IMR-90 (cell line): ENCODE results near the gene TCERG1. TPM values are rescaled to one million over a fixed set of nuclear protein-coding genes. Genes with fewer than 3 reads are reported as not detected.
A peak's percentile ranks its signal among the peaks of the same experiment; 100 is the strongest.

Experiments used
- ATAC-seq: fragments of 200-7000 bp; cut with Tn5 transposase; 2 replicates; pipeline ENCODE4 v1.9.1; 2020; ENCODE audit warnings: low read depth, mild to moderate bottlenecking, moderate library complexity
- BruUV-seq: library from RNA; stranded (reverse); fragments of 400-500 nt; replicated peaks from 2 replicates; lab custom pipeline; 2021; lab: Mats Ljungman, UMichigan
- CTCF ChIA-PET: fragments of 300-600 bp; formaldehyde crosslinking; extraction: SDS; loops from one replicate; lab custom pipeline; 2021; ENCODE audit warnings: antibody characterized with exemption; lab: Yijun Ruan, JAX
- POLR2A ChIA-PET: fragments of 300-600 bp; sonication (Branson Sonifier 250); formaldehyde crosslinking; loops from one replicate; lab custom pipeline; 2022; ENCODE audit warnings: antibody characterized with exemption; ENCODE audit not compliant: unreplicated experiment; lab: Charles Lee
- DNase-seq: peaks from one replicate; pipeline ENCODE4 v3.0.0; 2013
- H2AFZ ChIP-seq: replicated peaks from 2 replicates; pipeline ENCODE3; 2013; ENCODE audit warnings: low read length, mild to moderate bottlenecking; ENCODE audit not compliant: poor library complexity
- H2AK5ac ChIP-seq: 2 replicates; pipeline ENCODE4 v1.6.1; 2013; ENCODE audit warnings: low read depth, low read length, inconsistent platforms
- H2AK9ac ChIP-seq: replicated peaks from 2 replicates; pipeline ENCODE3; 2013; ENCODE audit warnings: mild to moderate bottlenecking, low read depth, low read length, moderate library complexity; ENCODE audit not compliant: poor library complexity
- H2BK120ac ChIP-seq: 2 replicates; pipeline ENCODE4 v1.6.1; 2013; ENCODE audit warnings: low read depth, low read length, inconsistent platforms
- H2BK15ac ChIP-seq: 3 replicates; pipeline ENCODE4 v1.6.1; 2013; ENCODE audit warnings: low read depth, low read length, inconsistent platforms
- H2BK20ac ChIP-seq: 2 replicates; pipeline ENCODE4 v1.6.1; 2013; ENCODE audit warnings: low read depth, mild to moderate bottlenecking, inconsistent platforms, low read length, moderate library complexity
- H2BK5ac ChIP-seq: 2 replicates; pipeline ENCODE4 v1.6.1; 2013; ENCODE audit warnings: mild to moderate bottlenecking, low read depth, low read length, inconsistent platforms; ENCODE audit not compliant: poor library complexity, severe bottlenecking
- H3K14ac ChIP-seq: replicated peaks from 2 replicates; pipeline ENCODE4 v1.6.1; 2013; ENCODE audit warnings: low read depth, low read length, inconsistent platforms
- H3K18ac ChIP-seq: 2 replicates; pipeline ENCODE4 v1.6.1; 2013; ENCODE audit warnings: low read depth, low read length, control low read depth
- H3K23ac ChIP-seq: 2 replicates; pipeline ENCODE4 v1.6.1; 2013; ENCODE audit warnings: low read depth, low read length, inconsistent platforms
- H3K27ac ChIP-seq: 2 replicates; pipeline ENCODE4 v1.5.1; 2013; ENCODE audit warnings: mild to moderate bottlenecking, control low read depth, low read length; ENCODE audit not compliant: insufficient read depth
- H3K27me3 ChIP-seq: 2 replicates; pipeline ENCODE4 v1.6.1; 2013; ENCODE audit warnings: low read length; ENCODE audit not compliant: control insufficient read depth, insufficient read depth
- H3K36me3 ChIP-seq: 2 replicates; pipeline ENCODE4 v1.6.1; 2013; ENCODE audit warnings: low read length, mixed read lengths; ENCODE audit not compliant: control insufficient read depth, insufficient read depth
- H3K4ac ChIP-seq: 2 replicates; pipeline ENCODE4 v1.6.1; 2013; ENCODE audit warnings: low read depth, low read length, inconsistent platforms
- H3K4me1 ChIP-seq: 2 replicates; pipeline ENCODE4 v1.6.1; 2013; ENCODE audit warnings: low read length, mixed read lengths; ENCODE audit not compliant: control insufficient read depth, insufficient read depth
- H3K4me2 ChIP-seq: 2 replicates; pipeline ENCODE4 v1.6.1; 2013; ENCODE audit warnings: low read depth, mild to moderate bottlenecking, control low read depth, low read length, moderate library complexity
- H3K4me3 ChIP-seq: 2 replicates; pipeline ENCODE4 v1.5.1; 2013; ENCODE audit warnings: low read depth, mild to moderate bottlenecking, control low read depth, low read length, moderate library complexity; ENCODE audit not compliant: insufficient read depth
- H3K56ac ChIP-seq: 2 replicates; pipeline ENCODE4 v1.6.1; 2013; ENCODE audit warnings: low read length, inconsistent platforms; ENCODE audit not compliant: insufficient read depth; ENCODE audit errors: extremely low read depth
- H3K79me1 ChIP-seq, 2 experiments: 2 replicates each; pipeline ENCODE4 v1.6.1; 2013; ENCODE audit warnings: low read length in 2 of 2, inconsistent platforms in 1 of 2, low read depth in 1 of 2
- H3K9ac ChIP-seq: 2 replicates; pipeline ENCODE4 v1.6.1; 2013; ENCODE audit warnings: low read depth, low read length, control low read depth
- H3K9me1 ChIP-seq: 2 replicates; pipeline ENCODE4 v1.6.1; 2013; ENCODE audit warnings: low read length, inconsistent platforms; ENCODE audit not compliant: insufficient read depth
- H3K9me3 ChIP-seq: 2 replicates; pipeline ENCODE4 v1.6.1; 2013; ENCODE audit warnings: low read length; ENCODE audit not compliant: control insufficient read depth, insufficient read depth
- H4K20me1 ChIP-seq: 2 replicates; pipeline ENCODE4 v1.6.1; 2013; ENCODE audit warnings: low read length, inconsistent platforms; ENCODE audit not compliant: insufficient read depth
- H4K5ac ChIP-seq: 2 replicates; pipeline ENCODE4 v1.6.1; 2013; ENCODE audit warnings: mild to moderate bottlenecking, low read depth, low read length, control low read depth
- H4K8ac ChIP-seq, 2 experiments: 2 replicates each; pipeline ENCODE4 v1.6.1; 2013; ENCODE audit warnings: low read depth in 2 of 2, low read length in 2 of 2, control low read depth in 1 of 2, inconsistent platforms in 1 of 2
- H4K91ac ChIP-seq: 2 replicates; pipeline ENCODE4 v1.6.1; 2013; ENCODE audit warnings: low read depth, low read length, inconsistent platforms; ENCODE audit not compliant: insufficient read depth
- CEBPB ChIP-seq: IDR thresholded peaks from 2 replicates; pipeline ENCODE4 v1.6.1; 2012; ENCODE audit warnings: low read depth, low read length, improper control_type of control experiment
- WGBS, 2 experiments: methylation state at CpG; one replicate each; pipeline versions ENCODE4 v1.1.5 to v1.1.7; 2013; ENCODE audit warnings: missing lambda C conversion rate in 2 of 2; ENCODE audit not compliant: insufficient read length in 1 of 2; ENCODE audit errors: extremely low coverage in 2 of 2; 5-methylcytosine and 5-hydroxymethylcytosine counted together
- dilution Hi-C: fragments of 300-500 bp; cut with HindIII; formaldehyde crosslinking; loops from one replicate; pipeline ENCODE4 v1.14.3; 2018; ENCODE audit warnings: low sequenced_read_pairs; ENCODE audit not compliant: unreplicated experiment
- in situ Hi-C: fragments of 300-500 bp; cut with MboI; formaldehyde crosslinking; loops from 3 replicates; pipeline ENCODE4 v1.14.3; 2019; ENCODE audit warnings: low sequenced_read_pairs, inconsistent platforms, mixed read lengths
- intact Hi-C: fragments of 100-400 bp; cut with micrococcal nuclease; formaldehyde crosslinking; loops from 2 replicates; pipeline ENCODE4 v1.10.0; 2022
- polyA plus RNA-seq, 3 experiments: library from polyadenylated mRNA; depleted of rRNA; stranded (reverse); fragments of >200 nt; gene quantifications; 2 replicates each; pipeline ENCODE4 v1.2.3, GENCODE V29; 2012; ENCODE audit warnings: low replicate concordance in 1 of 3
- total RNA-seq: library from RNA; depleted of rRNA; stranded (reverse); fragments of >200 nt; gene quantifications from 2 replicates; pipeline ENCODE4 v1.2.3, GENCODE V29; 2012
- TF ChIP-seq, protein P1 (sequence below): fragments of 150-350 bp; IDR thresholded peaks from 2 replicates; pipeline ENCODE4 v1.6.1; 2017; ENCODE audit warnings: mild to moderate bottlenecking, antibody characterized with exemption, low read length, low read depth

The TCERG1 gene
- total and polyA plus RNA-seq, 2 of the 4 experiments (the other 2 are of a cell fraction) = 21.9 to 44.7 TPM

DNA sequence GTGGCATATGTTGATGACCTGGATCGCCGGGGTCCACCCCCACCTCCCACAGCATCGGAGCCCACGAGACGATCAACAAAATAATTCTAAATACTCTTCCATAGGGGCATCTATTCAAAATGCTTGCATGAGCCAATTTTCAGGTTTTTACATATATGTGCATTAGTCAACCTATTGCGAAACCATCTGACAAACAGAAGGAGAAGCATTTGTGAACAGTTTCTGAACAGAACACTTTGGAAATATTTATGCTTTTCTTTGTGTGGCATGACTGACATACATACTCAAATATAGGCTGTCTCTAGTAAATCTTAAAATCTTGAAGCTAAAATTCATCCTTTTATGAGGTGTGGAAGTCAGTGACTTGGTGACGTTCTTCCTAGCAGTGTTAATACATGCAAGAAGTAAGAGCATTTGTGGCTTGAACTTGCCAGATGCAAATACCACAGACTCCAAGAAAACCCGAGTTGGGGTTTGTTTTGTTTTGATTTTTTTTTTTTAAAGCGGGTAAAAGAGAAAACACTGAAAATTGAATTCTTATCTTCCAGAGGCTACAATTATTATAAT is 63.5 kb downstream of the TCERG1 start:
- BruUV-seq = TSS peak; percentile 97
- CTCF ChIA-PET = interaction anchor here (1.2 kb wide), 1 partner anchor 23 kb away, joined by 3 read pairs; no protein-coding TSS in a partner anchor
- Histone ChIP-seq H3K9me1 (no peaks in the 10 kb centered on the region; the same call in 1 of the 2 replicates), H3K4ac (no peak overlapping the region), H4K91ac (no peak overlapping the region), H3K9ac (no peak overlapping the region), H3K79me1 (no peaks in the 10 kb centered on the region; a peak in 1 of 4 replicates), H2BK5ac (no peak overlapping the region), H2BK15ac (no peak overlapping the region), H3K27me3 (no peaks in the 10 kb centered on the region), H3K9me3 (no peaks in the 10 kb centered on the region), H3K14ac (no peak overlapping the region), H2AK5ac (no peak overlapping the region), H2BK20ac (no peak overlapping the region), H4K20me1 (no peaks in the 10 kb centered on the region), H4K8ac (no peak overlapping the region), H2BK120ac (no peak overlapping the region), H3K56ac (no peak overlapping the region), H2AFZ (no peak overlapping the region), H3K4me2 (no peak overlapping the region), H2AK9ac (no peak overlapping the region), H4K5ac (no peak overlapping the region), H3K23ac (no peak overlapping the region), H3K4me1 (no peaks in the 10 kb centered on the region), H3K4me3 (no peak overlapping the region), H3K18ac (no peak overlapping the region), H3K27ac (no peak overlapping the region), H3K36me3 (peaks cover 15% of the 10 kb centered on the region)
- in situ Hi-C loops = no loop called here
- TF ChIP-seq, protein P1, sequence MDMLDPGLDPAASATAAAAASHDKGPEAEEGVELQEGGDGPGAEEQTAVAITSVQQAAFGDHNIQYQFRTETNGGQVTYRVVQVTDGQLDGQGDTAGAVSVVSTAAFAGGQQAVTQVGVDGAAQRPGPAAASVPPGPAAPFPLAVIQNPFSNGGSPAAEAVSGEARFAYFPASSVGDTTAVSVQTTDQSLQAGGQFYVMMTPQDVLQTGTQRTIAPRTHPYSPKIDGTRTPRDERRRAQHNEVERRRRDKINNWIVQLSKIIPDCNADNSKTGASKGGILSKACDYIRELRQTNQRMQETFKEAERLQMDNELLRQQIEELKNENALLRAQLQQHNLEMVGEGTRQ = no peak
- TF ChIP-seq CEBPB = peak; percentile 97
- POLR2A ChIA-PET = no interaction called here
- 0 out of 2 replicates have a peak, but pooled peaks have one; percentile 18 for ATAC-seq
- WGBS, 2 experiments = no CpG with 5 or more reads among the region's 9 CpGs
- DNase-seq = peak; percentile 53
- intact Hi-C loops = no loop called here
- dilution Hi-C loops = no loop called here
